Neural cell (in vitro differentiated cells): ENCODE data around the gene SUSD6. TPM values are rescaled to one million over a fixed set of nuclear protein-coding genes. Genes with fewer than 3 reads are reported as not detected.

Source experiments
- H2AFZ ChIP-seq: fragments of 200-600, 300-800 bp; sonication (generic), shearing (Covaris generic); 2 replicates; pipeline ENCODE4 v1.6.0; 2014; ENCODE audit warnings: low read depth, mild to moderate bottlenecking, antibody characterized with exemption, low read length, moderate library complexity
- H3F3A ChIP-seq: fragments of 200-600 bp; shearing (Covaris generic); 2 replicates; pipeline ENCODE4 v1.6.1; 2016; ENCODE audit warnings: mild to moderate bottlenecking, moderate library complexity, mixed read lengths, antibody characterized with exemption, low read length; ENCODE audit not compliant: insufficient read depth, poor library complexity, severe bottlenecking
- H3K27ac ChIP-seq: fragments of 200-600, 300-800 bp; sonication (generic), shearing (Covaris generic); 2 replicates; pipeline ENCODE4 v1.5.1; 2014; ENCODE audit warnings: mild to moderate bottlenecking, low read length, moderate library complexity
- H3K27me3 ChIP-seq: fragments of 300-800, 200-600 bp; sonication (generic), shearing (Covaris generic); 2 replicates; pipeline ENCODE4 v1.6.0; 2014; ENCODE audit warnings: mild to moderate bottlenecking, low read depth, low read length, moderate library complexity; ENCODE audit not compliant: insufficient read depth
- H3K36me3 ChIP-seq: fragments of 300-800, 200-600 bp; sonication (generic), shearing (Covaris generic); 2 replicates; pipeline ENCODE4 v1.5.1; 2014; ENCODE audit warnings: mild to moderate bottlenecking, antibody characterized with exemption, low read length, moderate library complexity; ENCODE audit not compliant: insufficient read depth
- H3K4me2 ChIP-seq: fragments of 300-800, 200-600 bp; sonication (generic), shearing (Covaris generic); 2 replicates; pipeline ENCODE4 v1.6.0; 2014; ENCODE audit warnings: mild to moderate bottlenecking, low read length
- H3K4me3 ChIP-seq: fragments of 300-800, 200-600 bp; sonication (generic), shearing (Covaris generic); 2 replicates; pipeline ENCODE4 v1.5.1; 2014; ENCODE audit warnings: mild to moderate bottlenecking, low read length, moderate library complexity
- H3K79me2 ChIP-seq: fragments of 200-600 bp; shearing (Covaris generic); replicated peaks from 2 replicates; pipeline ENCODE4 v1.6.0; 2014; ENCODE audit warnings: mild to moderate bottlenecking, low read length, moderate library complexity; ENCODE audit not compliant: insufficient read depth
- H3K9ac ChIP-seq: fragments of 300-800, 200-600 bp; sonication (generic), shearing (Covaris generic); 2 replicates; pipeline ENCODE4 v1.6.1; 2016; ENCODE audit warnings: mild to moderate bottlenecking, low read length, mixed read lengths
- H3K9me2 ChIP-seq: fragments of 200-600 bp; shearing (Covaris generic); 2 replicates; pipeline ENCODE4 v1.6.1; 2016; ENCODE audit warnings: mild to moderate bottlenecking, low read length, mixed read lengths; ENCODE audit not compliant: insufficient read depth
- H3K9me3 ChIP-seq: fragments of 200-600, 300-800 bp; sonication (generic), shearing (Covaris generic); 2 replicates; pipeline ENCODE4 v1.6.1; 2016; ENCODE audit warnings: mild to moderate bottlenecking, mixed run types, low read length, moderate library complexity, mixed read lengths
- H4K20me1 ChIP-seq: fragments of 200-600 bp; shearing (Covaris generic); 2 replicates; pipeline ENCODE4 v1.6.1; 2016; ENCODE audit warnings: mild to moderate bottlenecking, mixed run types; ENCODE audit not compliant: insufficient read depth
- EP300 ChIP-seq: fragments of 450-650 bp; conservative IDR thresholded peaks from 2 replicates; pipeline ENCODE4 v1.6.1; 2014; ENCODE audit warnings: antibody characterized with exemption, mild to moderate bottlenecking, moderate library complexity; ENCODE audit not compliant: poor library complexity, severe bottlenecking
- EZH2 ChIP-seq: fragments of 200-600, 300-800 bp; shearing (Covaris generic), sonication (generic); IDR thresholded peaks from 2 replicates; pipeline ENCODE4 v1.6.1; 2014; ENCODE audit warnings: antibody characterized with exemption, low read length, borderline replicate concordance, mild to moderate bottlenecking; ENCODE audit not compliant: insufficient read depth, poor library complexity, severe bottlenecking
- MXI1 ChIP-seq: fragments of 450-650 bp; conservative IDR thresholded peaks from 2 replicates; pipeline ENCODE4 v1.6.1; 2014; ENCODE audit warnings: antibody characterized with exemption, mild to moderate bottlenecking; ENCODE audit not compliant: poor library complexity, severe bottlenecking
- POLR2AphosphoS5 ChIP-seq: IDR thresholded peaks from 2 replicates; pipeline ENCODE4 v1.6.1; 2012
- RAD21 ChIP-seq: fragments of 450-650 bp; conservative IDR thresholded peaks from 2 replicates; pipeline ENCODE4 v1.6.1; 2014; ENCODE audit warnings: antibody characterized with exemption, mild to moderate bottlenecking, moderate library complexity
- SMC3 ChIP-seq: fragments of 450-650 bp; conservative IDR thresholded peaks from 2 replicates; pipeline ENCODE4 v1.6.1; 2014; ENCODE audit warnings: antibody characterized with exemption, mild to moderate bottlenecking, moderate library complexity; ENCODE audit not compliant: poor library complexity
- TAF1 ChIP-seq: IDR thresholded peaks from 2 replicates; pipeline ENCODE4 v1.6.1; 2012; ENCODE audit warnings: low read depth
- polyA plus RNA-seq: library from polyadenylated mRNA; depleted of rRNA; stranded (reverse); fragments of >200 nt; gene quantifications from 2 replicates; pipeline ENCODE4 v1.2.3, GENCODE V29; 2014
- TF ChIP-seq, protein P1 (sequence below): fragments of 450-650 bp; IDR thresholded peaks from 2 replicates; pipeline ENCODE4 v1.5.1; 2014; ENCODE audit warnings: antibody characterized with exemption, mild to moderate bottlenecking, moderate library complexity; ENCODE audit not compliant: poor library complexity, severe bottlenecking
- TF ChIP-seq, protein P2 (sequence below): IDR thresholded peaks from 2 replicates; pipeline ENCODE4 v1.6.1; 2012; ENCODE audit warnings: borderline replicate concordance

The SUSD6 gene
- polyA plus RNA-seq, 1 donor from 2014 or later, result 5.1 TPM

DNA sequence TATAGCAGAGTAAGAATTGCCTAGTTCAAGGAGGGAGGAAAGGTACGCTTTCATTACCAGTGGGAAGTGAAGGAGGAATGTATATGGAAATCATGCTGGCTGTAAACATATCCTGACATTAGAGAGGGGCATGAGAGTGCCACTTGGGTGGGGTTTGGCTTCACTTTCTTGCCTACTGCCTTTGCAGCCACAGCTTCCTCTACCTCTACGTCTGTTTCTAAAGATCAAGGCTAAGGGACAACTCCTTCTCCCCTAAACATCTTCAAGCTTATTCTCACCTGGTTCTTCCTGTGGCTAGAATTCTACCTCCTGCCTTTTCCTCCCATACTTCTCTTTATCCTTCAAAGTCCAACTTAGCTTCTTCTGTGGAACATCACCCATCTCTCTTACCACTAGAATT, 58.0 kb downstream of the SUSD6 start:
- Histone ChIP-seq H4K20me1 (no peaks in the 10 kb centered on the region), H3K79me2 (peaks cover 8% of the 10 kb centered on the region), H3K9me2 (no peaks in the 10 kb centered on the region), H3K4me2 (no peak overlapping the region), H3F3A (no peaks in the 10 kb centered on the region), H3K4me3 (no peak overlapping the region), H3K27me3 (no peaks in the 10 kb centered on the region), H3K27ac (no peak overlapping the region), H3K36me3 (no peaks in the 10 kb centered on the region), H3K9ac (no peak overlapping the region), H3K9me3 (no peaks in the 10 kb centered on the region), H2AFZ (no peak overlapping the region)
- TF ChIP-seq, protein P1, sequence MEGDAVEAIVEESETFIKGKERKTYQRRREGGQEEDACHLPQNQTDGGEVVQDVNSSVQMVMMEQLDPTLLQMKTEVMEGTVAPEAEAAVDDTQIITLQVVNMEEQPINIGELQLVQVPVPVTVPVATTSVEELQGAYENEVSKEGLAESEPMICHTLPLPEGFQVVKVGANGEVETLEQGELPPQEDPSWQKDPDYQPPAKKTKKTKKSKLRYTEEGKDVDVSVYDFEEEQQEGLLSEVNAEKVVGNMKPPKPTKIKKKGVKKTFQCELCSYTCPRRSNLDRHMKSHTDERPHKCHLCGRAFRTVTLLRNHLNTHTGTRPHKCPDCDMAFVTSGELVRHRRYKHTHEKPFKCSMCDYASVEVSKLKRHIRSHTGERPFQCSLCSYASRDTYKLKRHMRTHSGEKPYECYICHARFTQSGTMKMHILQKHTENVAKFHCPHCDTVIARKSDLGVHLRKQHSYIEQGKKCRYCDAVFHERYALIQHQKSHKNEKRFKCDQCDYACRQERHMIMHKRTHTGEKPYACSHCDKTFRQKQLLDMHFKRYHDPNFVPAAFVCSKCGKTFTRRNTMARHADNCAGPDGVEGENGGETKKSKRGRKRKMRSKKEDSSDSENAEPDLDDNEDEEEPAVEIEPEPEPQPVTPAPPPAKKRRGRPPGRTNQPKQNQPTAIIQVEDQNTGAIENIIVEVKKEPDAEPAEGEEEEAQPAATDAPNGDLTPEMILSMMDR, result no peak
- TF ChIP-seq SMC3 (no peak), RAD21 (no peak)
- TF ChIP-seq, protein P2, sequence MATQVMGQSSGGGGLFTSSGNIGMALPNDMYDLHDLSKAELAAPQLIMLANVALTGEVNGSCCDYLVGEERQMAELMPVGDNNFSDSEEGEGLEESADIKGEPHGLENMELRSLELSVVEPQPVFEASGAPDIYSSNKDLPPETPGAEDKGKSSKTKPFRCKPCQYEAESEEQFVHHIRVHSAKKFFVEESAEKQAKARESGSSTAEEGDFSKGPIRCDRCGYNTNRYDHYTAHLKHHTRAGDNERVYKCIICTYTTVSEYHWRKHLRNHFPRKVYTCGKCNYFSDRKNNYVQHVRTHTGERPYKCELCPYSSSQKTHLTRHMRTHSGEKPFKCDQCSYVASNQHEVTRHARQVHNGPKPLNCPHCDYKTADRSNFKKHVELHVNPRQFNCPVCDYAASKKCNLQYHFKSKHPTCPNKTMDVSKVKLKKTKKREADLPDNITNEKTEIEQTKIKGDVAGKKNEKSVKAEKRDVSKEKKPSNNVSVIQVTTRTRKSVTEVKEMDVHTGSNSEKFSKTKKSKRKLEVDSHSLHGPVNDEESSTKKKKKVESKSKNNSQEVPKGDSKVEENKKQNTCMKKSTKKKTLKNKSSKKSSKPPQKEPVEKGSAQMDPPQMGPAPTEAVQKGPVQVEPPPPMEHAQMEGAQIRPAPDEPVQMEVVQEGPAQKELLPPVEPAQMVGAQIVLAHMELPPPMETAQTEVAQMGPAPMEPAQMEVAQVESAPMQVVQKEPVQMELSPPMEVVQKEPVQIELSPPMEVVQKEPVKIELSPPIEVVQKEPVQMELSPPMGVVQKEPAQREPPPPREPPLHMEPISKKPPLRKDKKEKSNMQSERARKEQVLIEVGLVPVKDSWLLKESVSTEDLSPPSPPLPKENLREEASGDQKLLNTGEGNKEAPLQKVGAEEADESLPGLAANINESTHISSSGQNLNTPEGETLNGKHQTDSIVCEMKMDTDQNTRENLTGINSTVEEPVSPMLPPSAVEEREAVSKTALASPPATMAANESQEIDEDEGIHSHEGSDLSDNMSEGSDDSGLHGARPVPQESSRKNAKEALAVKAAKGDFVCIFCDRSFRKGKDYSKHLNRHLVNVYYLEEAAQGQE, result no peak

DNA sequence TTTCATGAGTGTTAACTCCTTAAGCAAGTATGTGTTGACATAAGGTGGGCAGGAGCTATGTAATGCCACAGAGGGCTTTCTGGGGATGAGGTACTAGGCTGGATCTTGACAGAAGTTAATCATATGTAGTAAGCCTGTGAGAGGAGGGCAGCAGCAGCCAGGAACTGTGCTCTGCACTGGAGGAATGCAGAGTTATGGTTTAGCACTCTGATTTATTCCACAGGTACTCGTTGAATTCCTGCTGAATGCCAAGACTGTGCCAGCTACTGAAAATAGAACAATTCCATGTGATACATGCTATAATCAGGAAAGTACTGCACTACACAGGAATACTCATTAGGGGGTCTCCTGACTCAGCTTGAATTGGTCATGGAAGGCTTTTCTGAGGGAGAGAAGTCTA, 58.7 kb downstream of the SUSD6 start:
- Histone ChIP-seq H3K9me3 (no peaks in the 10 kb centered on the region), H3K9me2 (no peaks in the 10 kb centered on the region), H3K4me3 (no peak overlapping the region), H3K27ac (no peak overlapping the region), H4K20me1 (no peaks in the 10 kb centered on the region), H3K79me2 (peaks cover 8% of the 10 kb centered on the region), H3K4me2 (no peak overlapping the region), H3K9ac (no peak overlapping the region), H3K27me3 (no peaks in the 10 kb centered on the region), H3F3A (no peaks in the 10 kb centered on the region), H2AFZ (no peak overlapping the region), H3K36me3 (no peaks in the 10 kb centered on the region)
- TF ChIP-seq SMC3 (no peak), POLR2AphosphoS5 (no peak), TAF1 (no peak), RAD21 (no peak), EP300 (no peak), MXI1 (no peak), EZH2 (no peak)
- TF ChIP-seq, protein P2, result no peak
- TF ChIP-seq, protein P1, result no peak
